Suppressor macrophage (primary cell): ENCODE data around the gene PCDHB16.
"Not testable (repeated sequence)": the region's sequence is repeated elsewhere in the genome, so short reads cannot be mapped to it uniquely, and the experiment has no call there.

Experiments used
- DNase-seq, 4 experiments: peaks; one replicate each; pipeline ENCODE4 v3.0.0-alpha.2; 2020 to 2022

PCDHB16 gene

GRCh38 chr5:141184117-141184855 is 2.1 kb downstream of the PCDHB16 start:
- DNase-seq = not testable (repeated sequence)

GRCh38 chr5:141186897-141187512 is 4.8 kb downstream of the PCDHB16 start, which contains the start of gene PCDHB9:
Gene PCDHB9 (plus strand): TSS chr5:141187161. CDS start chr5:141187319, 158 bp downstream.
- peak in 3 of 4 experiments; percentile 5 to 28 (median 18) for DNase-seq

- not testable (repeated sequence) for DNase-seq
These were observed 6.5 kb downstream of the PCDHB16 start for GRCh38 chr5:141188682-141189081.

GRCh38 chr5:141189131-141189530 is 6.9 kb downstream of the PCDHB16 start:
- not testable (repeated sequence) for DNase-seq

GRCh38 chr5:141192110-141192725 is 10.0 kb downstream of the PCDHB16 start, which contains the start of gene PCDHB10:
Gene PCDHB10 (plus strand): TSS chr5:141192353. CDS start chr5:141192553, 200 bp downstream.
- DNase-seq = peak; percentile 2 to 26 (median 16)

- not testable (repeated sequence) for DNase-seq
These were observed 12.1 kb downstream of the PCDHB16 start for GRCh38 chr5:141194332-141194731.

- DNase-seq = no peak
These were observed 14.2 kb downstream of the PCDHB16 start for GRCh38 chr5:141196363-141196762.

GRCh38 chr5:141199359-141200235 is 17.4 kb downstream of the PCDHB16 start, which contains the start of gene PCDHB11:
Gene PCDHB11 (plus strand): TSS chr5:141199627. CDS start chr5:141199775, 148 bp downstream.
- no peak for DNase-seq

GRCh38 chr5:141201126-141201525 is 18.9 kb downstream of the PCDHB16 start:
- not testable (repeated sequence) for DNase-seq

GRCh38 chr5:141201646-141202045 is 19.5 kb downstream of the PCDHB16 start:
- DNase-seq = not testable (repeated sequence)

GRCh38 chr5:141208478-141208877 is 26.3 kb downstream of the PCDHB16 start, which contains the start of gene PCDHB12:
Gene PCDHB12 (plus strand): TSS chr5:141208719. CDS start chr5:141208908, 189 bp downstream.
- no peak for DNase-seq

- DNase-seq = not testable (repeated sequence)
These were observed 28.1 kb downstream of the PCDHB16 start for GRCh38 chr5:141210281-141210680.

GRCh38 chr5:141210849-141211248 is 28.7 kb downstream of the PCDHB16 start:
- not testable (repeated sequence) for DNase-seq

GRCh38 chr5:141213656-141214339 is 31.6 kb downstream of the PCDHB16 start, which contains the start of gene PCDHB13:
Gene PCDHB13 (plus strand): TSS chr5:141213919. CDS start chr5:141214124, 205 bp downstream.
- peak in 2 of 4 experiments; percentile 2 to 10 for DNase-seq

GRCh38 chr5:141214583-141214982 is 32.4 kb downstream of the PCDHB16 start:
- not testable (repeated sequence) for DNase-seq

GRCh38 chr5:141215504-141215903 is 33.3 kb downstream of the PCDHB16 start:
- DNase-seq = not testable (repeated sequence)

GRCh38 chr5:141216035-141216434 is 33.8 kb downstream of the PCDHB16 start:
- DNase-seq = not testable (repeated sequence)

- peak in 2 of 4 experiments; percentile 1 to 5 for DNase-seq
These were observed 41.1 kb downstream of the PCDHB16 start, which contains the start of gene PCDHB14 for GRCh38 chr5:141223112-141223783. Gene PCDHB14 (plus strand): TSS chr5:141223343. CDS start chr5:141223506, 163 bp downstream.

- DNase-seq = not testable (repeated sequence)
These were observed 42.7 kb downstream of the PCDHB16 start for GRCh38 chr5:141224844-141225243.

- not testable (repeated sequence) for DNase-seq
These were observed 43.2 kb downstream of the PCDHB16 start for GRCh38 chr5:141225421-141225820.
